A172 (cell line): ENCODE results near the gene SLC2A5. TPM values are rescaled to one million over a fixed set of nuclear protein-coding genes. Genes with fewer than 3 reads are reported as not detected.

Experiments
- total RNA-seq: library from RNA; depleted of rRNA; stranded (reverse); fragments of >200 nt; shearing (Covaris generic); gene quantifications from 2 replicates; pipeline ENCODE4 v1.2.3, GENCODE V29; 2014; rRNA removed

SLC2A5 gene
- total RNA-seq, 1 experiment from 2014 or later, result not detected

Other genes with a start within 250 kb of the SLC2A5 start
- 1,393 and 1,401 TPM in 2 replicates for gene ENO1, start 190.9 kb downstream of the SLC2A5 start, total RNA-seq
- not detected in 2 replicates for gene CA6, start 123.8 kb downstream of the SLC2A5 start, total RNA-seq
- not detected in 2 replicates for gene SLC2A7, start 43.2 kb downstream of the SLC2A5 start, total RNA-seq
- gene GPR157, start 59.5 kb upstream of the SLC2A5 start, total RNA-seq, result 2.3 and 4.2 TPM in 2 replicates
- 8.6 and 10.2 TPM in 2 replicates for gene H6PD, start 165.1 kb upstream of the SLC2A5 start, total RNA-seq
- 8.7 and 15.0 TPM in 2 replicates for gene SPSB1, start 223.3 kb upstream of the SLC2A5 start, total RNA-seq